ENCODE data around the gene SLC30A10. TPM values are rescaled to one million over a fixed set of nuclear protein-coding genes. Genes with fewer than 3 reads are reported as not detected.

The SLC30A10 gene
- total RNA-seq, 1 experiment from 2014 or later = not detected

GRCh38 chr1:219913005-219913770, 15.2 kb downstream of the SLC30A10 start:
- in situ Hi-C loops (cut with HindIII; ENCODE audit: low pct_unique_long_range_greater_than_20kb, low sequenced_read_pairs) = no loop called here

GRCh38 chr1:219910716-219911115, 17.6 kb downstream of the SLC30A10 start:
- intact Hi-C loops (cut with micrococcal nuclease; ENCODE audit: unreplicated experiment) = no loop called here
- ChIA-PET CTCF (no interaction called here), POLR2A (no interaction called here)
- TF ChIP-seq POLR2AphosphoS5 (IDR thresholded peaks at IDR 0.05; ENCODE audit: low read depth, low read length) = no peak
- TF ChIP-seq CTCF (IDR thresholded peaks at IDR 0.05) = no peak
- Histone ChIP-seq H3K4me1 (ENCODE audit: control insufficient read depth, insufficient read depth, low read length) (no peaks in the 10 kb centered on the region), H3K4me3 (ENCODE audit: low read depth in 2 of 2, low read length in 2 of 2) (no peak overlapping the region), H3K36me3 (ENCODE audit: control insufficient read depth, insufficient read depth, low read length) (no peaks in the 10 kb centered on the region), H3K9me3 (ENCODE audit: control insufficient read depth, insufficient read depth, low read depth, low read length) (no peaks in the 10 kb centered on the region), H3K27me3 (ENCODE audit: control insufficient read depth, insufficient read depth, low read length) (no peaks in the 10 kb centered on the region; the same call in 1 of the 2 replicates), H3K27ac (ENCODE audit: low read length) (no peak overlapping the region)
- DNase-seq (ENCODE audit: low read depth, low spot score) (no peak), ATAC-seq (no peak)
- BruUV-seq (replicated peaks) = no TSS peak
- in situ Hi-C loops (cut with HindIII; ENCODE audit: low pct_unique_long_range_greater_than_20kb, low sequenced_read_pairs) = no loop called here

More at GRCh38 chr1:219913005-219913770, 15.2 kb downstream of the SLC30A10 start:
- Histone ChIP-seq H3K36me3 (ENCODE audit: control insufficient read depth, insufficient read depth, low read length) (no peaks in the 10 kb centered on the region), H3K4me1 (ENCODE audit: control insufficient read depth, insufficient read depth, low read length) (no peaks in the 10 kb centered on the region), H3K27me3 (ENCODE audit: control insufficient read depth, insufficient read depth, low read length) (no peaks in the 10 kb centered on the region), H3K9me3 (ENCODE audit: control insufficient read depth, insufficient read depth, low read depth, low read length) (no peaks in the 10 kb centered on the region), H3K4me3 (ENCODE audit: low read depth in 2 of 2, low read length in 2 of 2) (no peak overlapping the region), H3K27ac (ENCODE audit: low read length) (no peak overlapping the region)
- TF ChIP-seq TCF7L2 (IDR thresholded peaks at IDR 0.05; ENCODE audit: low read depth, low read length) (no peak), SIN3A (IDR thresholded peaks at IDR 0.05; ENCODE audit: borderline replicate concordance, insufficient read depth, low read depth, low read length) (no peak), CTCF (IDR thresholded peaks at IDR 0.05) (no peak), REST (IDR thresholded peaks at IDR 0.05; ENCODE audit: insufficient read depth in 1 of 2, low read depth in 2 of 2, low read length in 1 of 2) (no peak), POLR2AphosphoS5 (IDR thresholded peaks at IDR 0.05; ENCODE audit: low read depth, low read length) (no peak)
- no TSS peak for BruUV-seq (replicated peaks)
- no peak for DNase-seq (ENCODE audit: low read depth, low spot score)
- CTCF ChIA-PET = no interaction called here
- no peak for ATAC-seq
- POLR2A ChIA-PET = no interaction called here
- intact Hi-C loops (cut with micrococcal nuclease; ENCODE audit: unreplicated experiment) = no loop called here
